PC-3 (cell line): Measurements from ENCODE around the gene PRKAR1B. TPM values are rescaled to one million over a fixed set of nuclear protein-coding genes. Genes with fewer than 3 reads are reported as not detected.
A peak's percentile ranks its signal among the peaks of the same experiment; 100 is the strongest.

Experiments used
- ATAC-seq: fragments of 200-7000 bp; cut with Tn5 transposase; 2 replicates; pipeline ENCODE4 v1.9.1; 2020; ENCODE audit warnings: mild to moderate bottlenecking, moderate library complexity
- BruUV-seq: library from RNA; stranded (reverse); fragments of 400-500 nt; replicated peaks from 2 replicates; lab custom pipeline; 2021; lab: Mats Ljungman, UMichigan
- CTCF ChIA-PET: fragments of 300-600 bp; sonication (Branson Sonifier 250); formaldehyde crosslinking; loops from one replicate; lab custom pipeline; 2022; ENCODE audit warnings: antibody characterized with exemption; lab: Charles Lee
- POLR2A ChIA-PET: fragments of 300-600 bp; sonication (Branson Sonifier 250); formaldehyde crosslinking; loops from one replicate; lab custom pipeline; 2022; ENCODE audit warnings: antibody characterized with exemption; ENCODE audit not compliant: unreplicated experiment; lab: Charles Lee
- DNase-seq: peaks from one replicate; pipeline ENCODE4 v3.0.0-alpha.2; 2015
- H2AFZ ChIP-seq: fragments of 300-600 bp; sonication (generic); 2 replicates; pipeline ENCODE4 v1.6.0; 2016; ENCODE audit warnings: antibody characterized with exemption, low read length
- H3F3A ChIP-seq: fragments of 300-600 bp; sonication (generic); one replicate; pipeline ENCODE4 v1.6.0; 2017; ENCODE audit warnings: antibody characterized with exemption, low read length, control low read depth, mild to moderate bottlenecking; ENCODE audit not compliant: unreplicated experiment
- H3K27ac ChIP-seq: fragments of 300-600 bp; sonication (generic); 2 replicates; pipeline ENCODE4 v1.5.1; 2016; ENCODE audit warnings: mild to moderate bottlenecking, low read length
- H3K27me3 ChIP-seq: fragments of 300-600 bp; sonication (generic); 2 replicates; pipeline ENCODE4 v1.6.1; 2016; ENCODE audit warnings: low read length, mixed read lengths
- H3K36me3 ChIP-seq: fragments of 300-600 bp; sonication (generic); 2 replicates; pipeline ENCODE4 v1.6.1; 2016; ENCODE audit warnings: low read depth, mixed run types, low read length, mixed read lengths
- H3K4me1 ChIP-seq: fragments of 300-600 bp; sonication (generic); 2 replicates; pipeline ENCODE4 v1.5.1; 2016; ENCODE audit warnings: low read length; ENCODE audit not compliant: insufficient read depth
- H3K4me2 ChIP-seq: fragments of 300-600 bp; sonication (generic); 2 replicates; pipeline ENCODE4 v1.6.0; 2016; ENCODE audit warnings: low read length
- H3K4me3 ChIP-seq: fragments of 300-600 bp; sonication (generic); 2 replicates; pipeline ENCODE4 v1.5.1; 2016; ENCODE audit warnings: mild to moderate bottlenecking, low read length, mixed read lengths
- H3K79me2 ChIP-seq: fragments of 300-600 bp; sonication (generic); 2 replicates; pipeline ENCODE4 v1.6.1; 2017; ENCODE audit warnings: low read length, mixed read lengths
- H3K9ac ChIP-seq: fragments of 300-600 bp; sonication (generic); 2 replicates; pipeline ENCODE4 v1.6.0; 2016; ENCODE audit warnings: mild to moderate bottlenecking, low read length
- H3K9me2 ChIP-seq: fragments of 300-600 bp; sonication (generic); replicated peaks from 2 replicates; pipeline ENCODE4 v1.6.1; 2016; ENCODE audit warnings: mixed run types, low read length, mixed read lengths
- H3K9me3 ChIP-seq: fragments of 300-600 bp; sonication (generic); 2 replicates; pipeline ENCODE4 v1.6.1; 2016; ENCODE audit warnings: low read length, mixed read lengths
- H4K20me1 ChIP-seq: fragments of 300-600 bp; sonication (generic); 2 replicates; pipeline ENCODE4 v1.6.1; 2016; ENCODE audit warnings: low read length, mixed read lengths
- EZH2 ChIP-seq: fragments of 300-600 bp; sonication (generic); IDR thresholded peaks from one replicate; pipeline ENCODE4 v1.6.1; 2017; ENCODE audit warnings: antibody characterized with exemption, mild to moderate bottlenecking, low read length; ENCODE audit not compliant: unreplicated experiment
- EZH2phosphoT487 ChIP-seq: fragments of 300-600 bp; sonication (generic); IDR thresholded peaks from 2 replicates; pipeline ENCODE4 v1.6.1; 2018; ENCODE audit warnings: mild to moderate bottlenecking, antibody characterized with exemption, low read length, borderline replicate concordance
- intact Hi-C: fragments of 100-400 bp; cut with micrococcal nuclease; formaldehyde crosslinking; loops from 2 replicates; pipeline ENCODE4 v1.9.0; 2023
- total RNA-seq: library from RNA; depleted of rRNA; stranded (reverse); fragments of >200 nt; gene quantifications from 2 replicates; pipeline ENCODE4 v1.2.3, GENCODE V29; 2014
- TF ChIP-seq, protein P1 (sequence below): fragments of 300-600 bp; sonication (generic); conservative IDR thresholded peaks from 2 replicates; pipeline ENCODE4 v1.5.1; 2017; ENCODE audit warnings: antibody characterized with exemption, low read depth, mild to moderate bottlenecking, low read length

Gene PRKAR1B
- total RNA-seq, 1 experiment from 2014 or later, result 15.6 TPM

DNA sequence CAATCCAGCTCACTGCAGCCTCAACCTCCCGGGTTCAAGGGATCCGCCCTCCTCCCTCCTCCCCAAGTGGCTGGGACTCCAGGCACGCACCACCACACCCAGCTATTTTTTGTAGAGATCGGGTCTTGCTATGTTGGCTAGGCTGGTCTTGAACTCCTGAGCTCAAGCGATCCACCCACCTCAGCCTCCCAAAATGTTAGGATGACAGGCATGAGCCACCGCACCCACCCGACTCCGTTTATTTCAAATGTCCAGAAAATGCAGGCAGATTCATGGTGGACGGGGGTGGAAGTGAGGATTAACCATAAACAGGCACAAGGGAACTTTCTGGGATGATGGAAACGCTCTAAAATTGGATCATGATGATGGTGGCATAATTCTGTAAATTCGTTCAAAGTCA lies 85.1 kb downstream of the PRKAR1B start:
- Histone ChIP-seq H3K4me2 (no peak overlapping the region), H3K79me2 (no peaks in the 10 kb centered on the region), H3F3A (no peaks in the 10 kb centered on the region), H3K9me2 (no peaks in the 10 kb centered on the region), H3K27ac (no peak overlapping the region), H3K4me3 (no peak overlapping the region), H3K36me3 (no peaks in the 10 kb centered on the region), H3K27me3 (no peaks in the 10 kb centered on the region), H3K4me1 (peaks cover 2% of the 10 kb centered on the region; the same call in 1 of the 2 replicates), H4K20me1 (no peaks in the 10 kb centered on the region), H3K9me3 (no peaks in the 10 kb centered on the region), H2AFZ (no peak overlapping the region), H3K9ac (no peak overlapping the region)
- DNase-seq (no peak), ATAC-seq (no peak)
- intact Hi-C loops, result loop anchor here (2.0 to 5.0 kb wide), 3 partner anchors 85 to 130 kb away; partner anchors contain the start of genes DNAAF5, PDGFA and PRKAR1B
- CTCF ChIA-PET, result no interaction called here
- BruUV-seq, result no TSS peak
- POLR2A ChIA-PET, result no interaction called here
- TF ChIP-seq, protein P1, sequence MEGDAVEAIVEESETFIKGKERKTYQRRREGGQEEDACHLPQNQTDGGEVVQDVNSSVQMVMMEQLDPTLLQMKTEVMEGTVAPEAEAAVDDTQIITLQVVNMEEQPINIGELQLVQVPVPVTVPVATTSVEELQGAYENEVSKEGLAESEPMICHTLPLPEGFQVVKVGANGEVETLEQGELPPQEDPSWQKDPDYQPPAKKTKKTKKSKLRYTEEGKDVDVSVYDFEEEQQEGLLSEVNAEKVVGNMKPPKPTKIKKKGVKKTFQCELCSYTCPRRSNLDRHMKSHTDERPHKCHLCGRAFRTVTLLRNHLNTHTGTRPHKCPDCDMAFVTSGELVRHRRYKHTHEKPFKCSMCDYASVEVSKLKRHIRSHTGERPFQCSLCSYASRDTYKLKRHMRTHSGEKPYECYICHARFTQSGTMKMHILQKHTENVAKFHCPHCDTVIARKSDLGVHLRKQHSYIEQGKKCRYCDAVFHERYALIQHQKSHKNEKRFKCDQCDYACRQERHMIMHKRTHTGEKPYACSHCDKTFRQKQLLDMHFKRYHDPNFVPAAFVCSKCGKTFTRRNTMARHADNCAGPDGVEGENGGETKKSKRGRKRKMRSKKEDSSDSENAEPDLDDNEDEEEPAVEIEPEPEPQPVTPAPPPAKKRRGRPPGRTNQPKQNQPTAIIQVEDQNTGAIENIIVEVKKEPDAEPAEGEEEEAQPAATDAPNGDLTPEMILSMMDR, result no peak
- TF ChIP-seq EZH2phosphoT487, result no peak
- TF ChIP-seq EZH2, result no peak

GRCh38 chr7:641269-641671 lies 85.8 kb downstream of the PRKAR1B start:
- Histone ChIP-seq H3K4me2 (peak overlapping the region; percentile 67), H3K36me3 (no peaks in the 10 kb centered on the region), H3K27ac (no peak overlapping the region), H3K27me3 (no peaks in the 10 kb centered on the region), H3K79me2 (no peaks in the 10 kb centered on the region), H3K9me3 (no peaks in the 10 kb centered on the region), H3K4me1 (peaks cover 7% of the 10 kb centered on the region; the same call in 1 of the 2 replicates), H3K9ac (no peak overlapping the region), H2AFZ (peak overlapping the region; percentile 59; the same call in 1 of the 2 replicates), H3F3A (peaks cover 4% of the 10 kb centered on the region), H3K4me3 (peak overlapping the region; percentile 59), H4K20me1 (no peaks in the 10 kb centered on the region), H3K9me2 (no peaks in the 10 kb centered on the region)
- no TSS peak for BruUV-seq
- ATAC-seq, result peak; percentile 80
- ChIA-PET POLR2A (interaction anchor here (0.6 to 1.0 kb wide), 3 partner anchors 86 to 192 kb away, joined by 3 to 13 read pairs (median 4); partner anchors contain the start of gene PRKAR1B), CTCF (interaction anchor here (1.2 kb wide), 1 partner anchor 308 kb away, joined by 7 read pairs; no protein-coding TSS in a partner anchor)
- no peak for TF ChIP-seq EZH2
- TF ChIP-seq, protein P1, result no peak
- no peak for TF ChIP-seq EZH2phosphoT487
- intact Hi-C loops, result loop anchor here (2.0 to 5.0 kb wide), 3 partner anchors 86 to 131 kb away; partner anchors contain the start of genes DNAAF5, PDGFA and PRKAR1B
- DNase-seq, result peak; percentile 89
